GM08714 (cell line): Measurements from ENCODE around the gene RTP5.

ENCODE experiments used
- H3K4me3 ChIP-seq: fragments of 200-500 bp; sonication (Bioruptor generic); 2 replicates; pipeline ENCODE4 v1.5.1; 2014; ENCODE audit warnings: mild to moderate bottlenecking, low read length, inconsistent platforms
- ZNF274 ChIP-seq: IDR thresholded peaks from 2 replicates; pipeline ENCODE4 v1.6.1; 2012; ENCODE audit warnings: mild to moderate bottlenecking, low read depth, low read length

The RTP5 gene

DNA sequence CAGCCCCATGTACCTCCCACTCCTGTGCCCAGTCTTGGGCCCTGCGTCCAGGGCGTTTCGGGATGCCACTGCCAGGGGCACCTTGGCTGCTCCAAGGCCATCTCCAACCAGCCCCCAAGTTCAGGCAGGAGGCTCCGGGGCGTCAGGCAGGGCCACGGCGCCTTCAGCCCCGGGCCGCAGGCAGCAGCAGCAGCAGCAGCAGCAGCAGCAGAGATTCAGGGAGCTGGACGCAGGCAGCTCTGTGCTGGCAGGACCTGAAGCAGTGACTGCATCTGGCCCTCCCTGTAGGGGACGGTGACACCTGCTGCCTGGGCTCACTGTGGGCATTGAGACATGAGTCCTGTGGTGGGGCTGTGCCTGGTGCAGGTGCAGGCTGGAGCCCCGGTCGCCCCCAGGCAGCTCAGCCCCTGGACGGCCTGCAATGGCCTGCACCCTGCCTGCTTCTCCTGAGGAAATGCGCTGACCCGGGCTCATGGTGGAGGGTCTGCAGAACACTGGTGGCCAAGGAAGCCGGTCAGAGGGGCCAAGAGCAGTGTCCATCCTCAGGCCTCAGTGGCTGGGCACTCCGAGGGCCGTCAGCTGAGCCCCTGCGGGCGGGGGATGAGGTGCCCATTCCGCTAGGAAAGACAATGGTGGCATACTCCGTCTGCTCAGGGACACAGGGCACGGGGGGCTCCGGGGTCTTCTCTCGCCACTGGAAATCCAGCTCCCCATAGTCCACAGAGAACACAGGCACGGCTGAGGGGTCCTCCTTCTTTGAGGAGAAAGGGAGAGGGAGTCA, 18.8 kb upstream of the RTP5 start:
- H3K4me3 ChIP-seq: no peak overlapping the region
- TF ChIP-seq ZNF274: no peak

DNA sequence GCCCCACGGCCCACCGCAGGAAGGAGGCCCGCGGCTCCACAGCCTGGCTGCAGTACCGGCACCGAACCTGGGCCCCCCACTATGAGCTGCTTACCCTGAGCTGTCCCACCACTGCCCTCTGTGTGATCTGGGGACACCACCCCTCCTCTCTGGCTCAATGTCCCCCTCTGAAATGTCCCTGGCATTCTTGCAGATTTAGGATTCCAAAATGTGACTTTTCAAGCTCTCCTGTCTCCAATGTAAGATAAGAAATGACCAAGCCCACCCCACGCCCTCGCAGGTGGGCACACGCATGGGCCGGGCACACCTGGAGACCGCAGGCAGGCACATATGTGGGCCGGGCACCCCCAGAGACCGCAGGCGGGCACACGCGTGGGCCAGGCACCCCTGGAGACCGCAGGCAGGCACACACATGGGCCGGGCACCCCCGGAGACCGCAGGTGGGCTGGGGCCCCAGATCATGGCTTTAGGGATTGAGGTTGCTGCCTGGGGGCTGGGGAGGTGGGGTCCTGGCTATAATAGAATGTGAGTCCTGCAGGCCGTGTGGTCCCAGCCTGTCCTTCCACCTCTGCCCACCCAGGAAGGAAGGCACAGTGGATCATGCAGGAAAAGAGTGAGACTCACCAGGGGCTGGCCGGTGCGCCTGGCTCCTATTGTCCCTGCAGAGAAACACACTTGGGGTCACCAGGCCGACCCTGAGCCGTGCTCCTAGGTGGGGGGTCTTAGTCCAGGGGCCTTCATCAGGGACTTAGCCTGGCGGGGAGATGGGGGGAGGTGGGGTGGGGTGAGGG, 18.0 kb upstream of the RTP5 start:
- TF ChIP-seq ZNF274: no peak
- no peak overlapping the region for H3K4me3 ChIP-seq

- H3K4me3 ChIP-seq: no peak overlapping the region
- no peak for TF ChIP-seq ZNF274
Measured at GRCh38 chr2:241852116-241852980, 17.2 kb upstream of the RTP5 start.

GRCh38 chr2:241852981-241853631, 16.4 kb upstream of the RTP5 start:
- H3K4me3 ChIP-seq: no peak overlapping the region
- no peak for TF ChIP-seq ZNF274

- no peak overlapping the region for H3K4me3 ChIP-seq
- TF ChIP-seq ZNF274: no peak
Measured at GRCh38 chr2:241853651-241854341, 15.7 kb upstream of the RTP5 start.

GRCh38 chr2:241854342-241855244, 14.9 kb upstream of the RTP5 start:
- H3K4me3 ChIP-seq: no peak overlapping the region
- no peak for TF ChIP-seq ZNF274

GRCh38 chr2:241855245-241855887, 14.2 kb upstream of the RTP5 start:
- H3K4me3 ChIP-seq: no peak overlapping the region
- no peak for TF ChIP-seq ZNF274

GRCh38 chr2:241855888-241856422, 13.6 kb upstream of the RTP5 start:
- no peak for TF ChIP-seq ZNF274
- H3K4me3 ChIP-seq: no peak overlapping the region

- TF ChIP-seq ZNF274: no peak
- no peak overlapping the region for H3K4me3 ChIP-seq
Measured at GRCh38 chr2:241857041-241857541, 12.4 kb upstream of the RTP5 start.

DNA sequence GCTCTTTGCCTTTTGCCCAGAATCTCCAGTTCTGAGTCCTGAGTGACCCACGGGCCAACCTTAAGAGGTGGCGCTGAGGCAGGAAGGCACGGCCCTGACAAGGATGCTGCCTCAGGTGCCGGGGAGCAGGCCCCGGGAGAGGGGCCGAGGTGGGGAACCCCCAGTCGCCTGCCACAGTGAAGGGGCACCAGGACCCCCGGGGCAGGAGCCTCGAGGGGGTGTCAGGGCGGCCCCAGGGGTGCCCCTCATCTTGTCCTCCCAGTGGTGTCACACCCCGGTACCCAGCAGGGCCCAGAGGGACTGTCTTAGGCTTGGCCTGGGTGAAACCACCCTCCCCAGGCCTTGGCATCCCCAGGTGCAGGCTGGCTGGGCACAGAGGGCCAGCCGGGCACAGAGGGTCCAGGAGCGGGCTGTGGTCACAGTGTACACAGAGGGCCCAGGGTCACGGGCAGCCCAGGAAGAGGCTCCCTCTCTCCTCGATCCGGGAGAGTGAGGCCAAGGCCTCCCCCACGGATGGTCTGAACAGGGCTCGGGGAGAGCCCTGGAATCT, 11.9 kb upstream of the RTP5 start:
- TF ChIP-seq ZNF274: no peak
- no peak overlapping the region for H3K4me3 ChIP-seq
